Measurements from ENCODE around the gene GRB14.
"Not testable (repeated sequence)": the region's sequence is repeated elsewhere in the genome, so short reads cannot be mapped to it uniquely, and the experiment has no call there.

GRB14 gene

DNA sequence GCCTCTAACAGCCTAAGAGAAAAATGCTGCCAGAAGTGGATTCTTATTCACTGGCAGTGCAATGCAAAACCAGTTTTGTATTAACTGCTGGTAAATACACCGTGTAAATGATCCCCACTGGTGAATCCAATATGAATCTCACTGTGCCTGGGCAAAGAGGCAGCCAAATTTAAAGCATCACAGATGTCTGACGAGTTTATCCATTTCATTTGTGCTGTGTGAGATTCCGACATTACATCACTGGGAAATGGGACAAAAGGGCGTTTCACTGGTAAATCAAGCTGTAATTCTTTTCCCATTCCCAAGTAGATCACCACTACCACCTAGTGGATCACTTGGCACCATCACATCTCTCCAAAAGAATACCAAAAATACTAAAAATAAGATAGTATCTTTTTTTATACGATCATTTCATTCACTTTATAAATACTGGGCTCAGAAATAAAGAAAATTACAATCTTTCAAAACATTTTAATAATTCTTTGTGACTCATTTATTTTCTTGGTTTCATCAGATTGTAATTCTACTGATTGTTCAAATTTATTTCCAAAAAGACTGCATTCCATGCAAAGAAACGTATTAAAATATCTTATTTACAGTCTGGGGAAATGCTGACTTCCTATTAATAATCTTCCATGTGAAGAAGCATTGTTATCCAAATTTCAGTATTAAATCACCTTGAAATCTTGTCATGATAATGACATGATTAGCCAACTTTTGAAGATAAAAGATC, 125.6 kb downstream of the GRB14 start:
- DNase-seq (ENCODE audit: low read depth), result no peak

DNA sequence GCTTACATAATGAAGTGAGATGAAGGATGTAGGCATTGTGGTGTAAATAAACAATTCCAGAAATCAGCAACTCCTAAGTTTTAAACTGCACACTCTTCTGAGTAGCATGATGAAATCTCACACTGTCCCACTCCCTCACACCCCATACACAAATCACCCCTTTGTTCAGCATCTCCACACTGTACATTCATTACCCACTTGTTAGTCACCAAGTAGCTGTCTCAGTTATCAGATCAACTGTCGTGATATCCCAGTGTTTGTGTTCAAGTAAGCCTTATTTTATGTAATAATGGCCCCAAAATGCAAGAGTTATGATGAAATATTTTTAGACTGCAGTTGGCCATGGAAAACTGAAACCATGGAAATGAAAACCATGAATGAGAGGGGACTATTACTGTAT, 135.7 kb downstream of the GRB14 start:
- DNase-seq (ENCODE audit: low read depth), result no peak

DNA sequence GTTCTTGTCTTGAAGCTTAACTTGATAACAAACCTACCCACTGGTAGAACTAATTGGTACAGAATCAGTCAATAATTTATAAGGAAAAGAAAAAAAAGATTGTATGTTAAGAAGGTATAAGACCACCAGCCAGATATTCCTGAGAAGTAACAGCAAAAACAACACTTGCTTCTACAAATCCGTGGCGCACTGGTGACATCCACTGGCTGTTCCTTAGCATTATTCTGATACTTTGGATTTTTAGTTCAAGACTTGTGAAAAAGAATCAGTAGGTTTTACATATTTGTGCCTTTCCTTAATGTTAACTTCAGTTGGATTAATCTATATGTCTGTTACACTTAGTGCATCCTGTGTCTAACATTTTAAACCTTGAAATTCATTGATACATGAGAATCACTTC, 141.8 kb downstream of the GRB14 start:
- no peak for DNase-seq (ENCODE audit: low read depth)

DNA sequence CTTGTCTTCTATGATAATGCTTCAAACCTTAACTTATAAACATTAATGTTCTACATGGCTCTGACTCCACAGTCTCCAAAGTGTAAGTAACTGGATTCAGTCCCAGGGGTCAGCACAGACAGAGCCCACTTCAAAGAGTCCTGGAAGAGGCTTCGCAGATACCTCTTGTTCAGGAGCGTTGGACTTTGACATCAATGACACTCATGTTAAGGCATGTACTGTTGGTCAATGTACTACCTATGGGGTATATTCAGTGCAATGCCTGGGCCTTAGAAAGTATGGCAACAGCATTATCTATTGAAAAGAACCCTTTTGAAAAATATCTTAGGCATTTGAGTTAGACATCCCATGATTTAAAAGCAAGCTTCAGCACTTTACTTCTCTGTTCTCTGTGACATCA, 143.1 kb downstream of the GRB14 start:
- DNase-seq (ENCODE audit: low read depth), result no peak

DNA sequence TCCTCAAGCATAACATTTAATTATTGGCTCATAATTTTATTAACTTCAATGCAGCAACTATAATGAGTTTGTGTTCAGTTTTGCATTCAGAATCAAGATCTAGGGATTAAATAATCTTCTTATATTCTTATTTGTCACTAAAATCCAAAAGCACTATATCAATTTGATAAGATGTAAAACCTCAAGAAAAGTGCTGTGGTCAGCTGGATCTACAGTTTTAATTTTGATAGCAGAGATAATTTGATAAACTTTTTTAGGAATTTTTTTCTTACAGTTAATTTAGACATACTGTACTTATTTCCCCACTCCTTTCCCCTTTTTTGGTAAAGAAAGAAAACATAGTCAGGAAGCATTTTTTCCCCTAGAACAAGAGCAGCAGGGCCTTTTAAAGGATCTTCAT, 146.4 kb downstream of the GRB14 start:
- DNase-seq (ENCODE audit: low read depth), result no peak

DNA sequence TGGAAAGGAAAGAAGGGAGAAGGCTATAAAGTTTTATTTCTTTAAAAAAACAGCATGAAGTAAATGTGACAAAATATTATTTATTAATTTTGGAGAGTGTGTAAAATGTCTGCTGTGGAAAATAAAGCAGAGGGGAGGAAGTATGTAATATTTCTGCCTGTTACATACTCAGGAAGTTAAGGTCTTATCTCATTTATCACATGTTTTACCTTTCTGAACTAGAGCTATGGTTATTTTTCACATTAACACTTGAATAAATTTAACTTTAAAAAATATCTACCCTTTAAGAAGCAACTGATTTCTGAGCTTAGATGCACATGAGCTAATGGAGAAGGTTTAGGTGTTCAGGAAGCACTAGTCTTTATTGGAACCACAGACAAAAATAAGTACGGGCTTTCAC, 148.3 kb downstream of the GRB14 start:
- DNase-seq (ENCODE audit: low read depth), result no peak

DNA sequence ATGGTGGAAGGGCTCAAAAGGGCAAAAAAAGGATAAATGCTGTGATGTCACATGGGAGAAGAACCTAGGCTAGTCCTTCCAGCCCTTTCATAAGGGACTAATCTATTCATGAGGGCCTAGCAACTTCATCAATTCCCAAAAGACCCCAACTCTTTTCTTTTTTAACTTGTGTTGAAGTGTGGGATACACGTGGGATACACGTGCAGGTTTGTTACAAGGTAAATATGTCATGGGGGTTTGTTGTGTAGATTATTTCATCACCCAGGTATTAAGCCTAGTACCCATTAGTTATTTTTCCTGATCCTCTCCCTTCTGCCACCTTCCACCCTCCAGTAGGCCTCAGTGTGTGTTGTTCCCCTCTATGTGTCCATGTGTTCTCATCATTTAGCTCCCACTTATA, 156.2 kb downstream of the GRB14 start:
- DNase-seq (ENCODE audit: low read depth), result not testable (repeated sequence)

DNA sequence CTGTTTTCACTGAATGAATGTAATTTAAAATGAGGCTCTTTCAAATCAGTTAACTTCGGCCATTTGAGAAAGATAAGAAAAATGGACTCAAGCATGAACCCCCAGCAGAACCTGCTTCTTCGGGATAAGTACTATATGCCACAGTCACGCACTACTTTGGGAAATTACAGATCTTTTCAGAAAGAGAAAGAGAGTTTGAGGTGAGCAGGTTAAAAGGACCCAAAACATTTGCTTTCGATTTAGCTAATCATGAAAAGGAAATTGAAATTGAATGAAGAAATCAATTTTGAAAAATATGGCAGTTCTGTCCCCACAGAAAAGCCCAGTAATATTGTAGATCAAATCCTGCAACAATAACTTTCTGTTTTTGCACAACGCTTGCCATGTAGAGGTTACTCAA, 156.9 kb downstream of the GRB14 start:
- no peak for DNase-seq (ENCODE audit: low read depth)

DNA sequence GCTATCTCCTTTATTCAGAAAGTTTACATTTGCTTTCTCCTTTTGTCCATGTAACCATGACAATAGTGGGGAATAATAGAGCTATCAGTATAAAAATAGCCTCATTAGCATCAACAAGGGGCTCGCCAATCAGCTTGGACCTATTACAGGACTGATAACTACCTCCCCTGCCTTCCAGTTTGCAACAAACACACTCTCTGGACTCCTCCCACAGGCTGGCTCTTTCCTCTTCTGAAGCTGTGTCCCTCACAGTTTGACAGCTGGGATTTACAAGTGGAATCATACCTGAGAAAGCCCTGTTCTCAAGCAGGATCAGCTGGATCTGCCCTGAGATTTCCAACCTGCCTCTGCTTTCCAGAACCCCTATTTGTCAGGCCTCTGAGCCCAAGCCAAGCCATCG, 162.5 kb downstream of the GRB14 start:
- DNase-seq (ENCODE audit: low read depth), result no peak

DNA sequence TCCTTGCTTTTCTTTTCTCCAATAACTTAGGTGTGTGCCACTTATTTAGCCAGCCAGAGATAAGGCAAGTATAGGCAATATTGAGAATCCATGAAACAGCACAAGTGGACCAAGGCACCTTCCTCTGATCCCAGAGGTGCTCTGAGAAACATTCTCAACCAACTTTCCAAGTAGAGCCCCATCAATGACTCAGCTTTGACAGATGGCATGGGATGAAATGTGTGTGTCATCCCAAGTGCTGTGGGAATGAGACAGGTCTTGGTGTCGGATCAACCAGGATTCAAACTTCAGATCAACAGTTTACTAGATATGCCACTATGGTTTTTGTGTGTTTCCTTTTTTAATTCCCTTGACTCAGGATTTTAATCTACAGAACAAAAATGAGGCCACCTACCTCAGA, 164.0 kb downstream of the GRB14 start:
- DNase-seq (ENCODE audit: low read depth), result no peak

DNA sequence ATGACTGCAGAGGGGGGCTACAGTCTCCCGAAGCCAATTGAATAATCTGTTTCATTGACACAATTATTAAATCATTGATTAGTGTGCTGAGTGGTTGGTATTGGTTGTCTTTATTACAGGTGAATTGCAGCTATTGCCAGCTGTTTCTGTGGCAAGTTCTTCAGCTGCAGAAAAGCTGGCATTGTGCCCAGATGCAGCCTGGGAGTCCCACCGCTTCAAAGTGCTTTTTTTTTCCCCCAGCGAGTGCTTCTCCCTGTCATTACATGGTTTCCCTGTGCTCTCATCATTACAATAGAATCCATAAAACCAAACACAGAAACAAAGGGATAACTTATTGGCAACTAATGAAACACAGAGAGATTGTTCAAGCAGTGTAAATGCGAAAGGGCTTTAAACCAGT, 164.7 kb downstream of the GRB14 start:
- no peak for DNase-seq (ENCODE audit: low read depth)

DNA sequence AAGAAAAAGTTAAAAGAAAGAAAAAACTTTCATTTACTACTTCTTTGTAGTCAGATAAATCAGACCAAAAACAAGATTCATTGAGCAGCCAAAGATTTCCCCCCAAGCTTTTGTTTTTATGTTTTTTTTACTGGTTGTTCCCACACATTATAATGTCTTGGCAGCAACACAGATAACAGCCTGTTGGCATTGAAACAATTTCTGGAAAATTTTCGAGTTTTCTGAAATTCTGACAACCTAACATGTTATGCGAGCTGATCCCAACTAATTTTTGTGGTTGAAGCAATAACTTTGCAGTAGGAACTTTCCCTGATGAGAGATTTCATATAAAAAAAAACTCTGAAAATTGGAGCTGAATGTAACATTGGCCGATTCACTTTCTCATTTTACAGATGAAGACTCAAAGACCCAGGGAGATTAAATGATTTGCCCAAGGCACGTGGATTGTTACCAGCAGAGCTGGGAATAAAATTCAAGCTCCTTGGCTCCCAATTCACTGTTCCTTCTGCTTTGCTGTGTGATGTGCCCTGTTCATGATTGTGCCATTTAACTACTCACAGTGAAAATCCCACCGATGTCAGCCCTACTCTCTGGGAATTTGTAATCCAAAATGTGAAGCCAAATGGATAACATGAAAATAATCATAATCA, 167.5 kb downstream of the GRB14 start:
- no peak for DNase-seq (ENCODE audit: low read depth)

DNA sequence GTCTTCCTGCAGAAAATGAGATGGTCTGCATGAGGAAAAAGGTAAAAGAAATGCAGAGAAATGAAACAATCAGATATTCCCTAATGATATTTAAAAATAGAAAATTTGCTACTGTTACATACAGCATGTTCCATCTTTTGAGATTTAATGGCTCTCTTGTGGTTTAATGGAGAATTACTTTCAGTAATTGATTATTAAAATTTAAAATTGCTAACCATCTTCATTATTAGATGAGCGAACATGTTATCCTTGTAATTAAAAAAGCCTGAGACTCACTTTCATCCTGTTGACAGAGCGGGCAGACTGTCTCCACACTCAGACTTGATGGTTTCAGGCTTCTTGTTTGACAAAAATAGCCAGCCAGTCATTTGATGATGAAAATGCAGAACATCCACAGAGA, 171.0 kb downstream of the GRB14 start:
- no peak for DNase-seq (ENCODE audit: low read depth)

DNA sequence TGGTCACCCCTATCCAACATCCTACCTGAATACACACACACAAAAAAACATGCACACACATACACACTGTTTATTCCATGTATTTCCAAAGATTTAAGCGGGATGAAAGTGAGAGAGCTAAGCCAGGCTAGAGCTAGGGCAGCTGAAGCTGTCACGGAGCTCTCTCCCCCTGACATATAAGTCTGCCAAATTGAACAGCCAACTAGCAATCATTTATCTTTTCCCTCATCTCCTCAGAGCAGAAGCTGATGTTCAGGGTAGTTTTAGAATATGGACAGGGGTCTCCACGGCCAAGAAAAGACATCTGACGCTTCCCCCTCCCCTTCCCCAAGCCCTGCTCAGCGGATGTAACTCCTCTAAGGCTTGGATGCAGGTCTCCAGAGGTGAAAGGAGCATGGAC, 171.6 kb downstream of the GRB14 start:
- DNase-seq (ENCODE audit: low read depth), result no peak

DNA sequence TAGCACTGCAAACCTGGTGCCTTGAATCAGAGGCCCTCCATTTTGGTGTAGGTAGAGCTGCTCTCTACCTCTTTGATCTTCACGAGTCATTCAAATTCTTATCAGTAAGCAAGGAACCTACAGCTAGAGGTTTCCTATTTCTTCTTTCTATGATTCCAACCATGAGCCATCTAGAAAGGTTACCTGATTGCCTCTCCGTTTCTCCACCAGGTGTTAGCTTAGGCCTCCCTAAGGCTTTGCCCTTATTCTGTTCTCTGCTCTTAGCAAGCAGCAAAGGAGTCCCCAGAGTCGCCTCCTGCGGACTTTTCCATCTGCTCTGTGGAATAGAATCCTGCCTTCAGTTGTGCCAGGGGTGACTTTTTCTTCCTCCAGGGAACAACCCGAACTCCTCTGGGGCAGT, 173.6 kb downstream of the GRB14 start:
- DNase-seq (ENCODE audit: low read depth), result no peak

Measured in activated T-cell treated with anti-CD3 and anti-CD28 coated beads for 1 hour (primary cell).